ENCODE results near the gene COL23A1.
"Not testable (repeated sequence)": the region's sequence is repeated elsewhere in the genome, so short reads cannot be mapped to it uniquely, and the experiment has no call there.

Gene COL23A1

GRCh38 chr5:178318382-178318781 lies 271.8 kb downstream of the COL23A1 start:
- in situ Hi-C loops (cut with HindIII; ENCODE audit: low sequenced_read_pairs), result no loop called here

GRCh38 chr5:178317727-178318126 lies 272.5 kb downstream of the COL23A1 start:
- in situ Hi-C loops (cut with HindIII; ENCODE audit: low sequenced_read_pairs), result not testable (repeated sequence)

- in situ Hi-C loops (cut with HindIII; ENCODE audit: low sequenced_read_pairs), result no loop called here
These were observed 275.0 kb downstream of the COL23A1 start for GRCh38 chr5:178314961-178315820.

- in situ Hi-C loops (cut with HindIII; ENCODE audit: low sequenced_read_pairs), result no loop called here
These were observed 276.0 kb downstream of the COL23A1 start for GRCh38 chr5:178314061-178314660.

GRCh38 chr5:178313316-178313715 lies 276.9 kb downstream of the COL23A1 start:
- in situ Hi-C loops (cut with HindIII; ENCODE audit: low sequenced_read_pairs), result no loop called here

- in situ Hi-C loops (cut with HindIII; ENCODE audit: low sequenced_read_pairs), result no loop called here
These were observed 277.3 kb downstream of the COL23A1 start for GRCh38 chr5:178312880-178313282.

GRCh38 chr5:178310130-178310865 lies 279.9 kb downstream of the COL23A1 start:
- in situ Hi-C loops (cut with HindIII; ENCODE audit: low sequenced_read_pairs), result no loop called here

- in situ Hi-C loops (cut with HindIII; ENCODE audit: low sequenced_read_pairs), result no loop called here
These were observed 280.8 kb downstream of the COL23A1 start for GRCh38 chr5:178309271-178310013.

- in situ Hi-C loops (cut with HindIII; ENCODE audit: low sequenced_read_pairs), result no loop called here
These were observed 281.6 kb downstream of the COL23A1 start for GRCh38 chr5:178308541-178309092.

- in situ Hi-C loops (cut with HindIII; ENCODE audit: low sequenced_read_pairs), result no loop called here
These were observed 282.7 kb downstream of the COL23A1 start for GRCh38 chr5:178307267-178308045.

- in situ Hi-C loops (cut with HindIII; ENCODE audit: low sequenced_read_pairs), result no loop called here
These were observed 283.6 kb downstream of the COL23A1 start for GRCh38 chr5:178306430-178307225.

- in situ Hi-C loops (cut with HindIII; ENCODE audit: low sequenced_read_pairs), result no loop called here
These were observed 284.4 kb downstream of the COL23A1 start for GRCh38 chr5:178305801-178306200.

GRCh38 chr5:178304761-178305645 lies 285.2 kb downstream of the COL23A1 start:
- in situ Hi-C loops (cut with HindIII; ENCODE audit: low sequenced_read_pairs), result no loop called here

- in situ Hi-C loops (cut with HindIII; ENCODE audit: low sequenced_read_pairs), result no loop called here
These were observed 286.2 kb downstream of the COL23A1 start for GRCh38 chr5:178304016-178304415.

- in situ Hi-C loops (cut with HindIII; ENCODE audit: low sequenced_read_pairs), result not testable (repeated sequence)
These were observed 287.9 kb downstream of the COL23A1 start for GRCh38 chr5:178302321-178302720.

- in situ Hi-C loops (cut with HindIII; ENCODE audit: low sequenced_read_pairs), result no loop called here
These were observed 288.6 kb downstream of the COL23A1 start for GRCh38 chr5:178301641-178302040.

- in situ Hi-C loops (cut with HindIII; ENCODE audit: low sequenced_read_pairs), result loop anchor here (25.0 kb wide), 2 partner anchors 89 to 1189 kb away; no protein-coding TSS in a partner anchor
These were observed 291.8 kb downstream of the COL23A1 start for GRCh38 chr5:178298283-178298807.

GRCh38 chr5:178297751-178298150 lies 292.4 kb downstream of the COL23A1 start:
- in situ Hi-C loops (cut with HindIII; ENCODE audit: low sequenced_read_pairs), result loop anchor here (25.0 kb wide), 2 partner anchors 90 to 1190 kb away; no protein-coding TSS in a partner anchor

Data from DLD1 (cell line).